Gastroesophageal sphincter (tissue), 4 donors: Measurements from ENCODE around the gene GLI3. TPM values are rescaled to one million over a fixed set of nuclear protein-coding genes. Genes with fewer than 3 reads are reported as not detected.

Experiments
- ATAC-seq: fragments of 150-250 bp; one replicate; pipeline ENCODE4 v1.9.1; 2016; ENCODE audit warnings: mild to moderate bottlenecking, moderate library complexity
- H3K27ac ChIP-seq, 4 donors: fragments of 200-600 bp; sonication (generic) in 3 of 4; 1 replicate in 3 of 4; 2 replicates in 1 of 4; pipeline ENCODE4 v1.5.1; 2016 to 2019
- H3K27me3 ChIP-seq: fragments of 200-600 bp; sonication (generic); one replicate; pipeline ENCODE4 v1.5.1; 2019
- H3K36me3 ChIP-seq, 2 donors: fragments of 200-600 bp; sonication (generic); one replicate each; pipeline ENCODE4 v1.5.1; 2019; ENCODE audit warnings: control low read depth in 1 of 2
- H3K4me1 ChIP-seq, 3 donors: fragments of 200-600 bp; sonication (generic); 1 replicate in 2 of 3; 2 replicates in 1 of 3; pipeline ENCODE4 v1.5.1; 2016 to 2019; ENCODE audit warnings: control low read depth in 2 of 3
- H3K4me3 ChIP-seq, 2 donors: fragments of 200-600 bp; sonication (generic); one replicate each; pipeline ENCODE4 v1.5.1; 2019; ENCODE audit warnings: mild to moderate bottlenecking in 1 of 2, moderate library complexity in 1 of 2
- H3K9me3 ChIP-seq, 3 donors: fragments of 200-600 bp; sonication (generic); one replicate each; pipeline ENCODE4 v1.5.1; 2017 to 2019; ENCODE audit warnings: control low read depth in 2 of 3
- CTCF ChIP-seq, 4 experiments: fragments of 200-600 bp in 2 of 4; fragments of 450-650 bp in 2 of 4; sonication (generic) in 1 of 4; IDR thresholded peaks; one replicate each; pipeline ENCODE4 v1.5.1; 2017 to 2019; ENCODE audit warnings: antibody characterized with exemption in 4 of 4, mild to moderate bottlenecking in 2 of 4, moderate library complexity in 2 of 4
- EP300 ChIP-seq: sonication (generic); formaldehyde crosslinking; IDR thresholded peaks from one replicate; pipeline ENCODE4 v1.6.1; 2017; ENCODE audit warnings: antibody characterized with exemption, mild to moderate bottlenecking
- POLR2A ChIP-seq, 2 donors: fragments of 450-650 bp; IDR thresholded peaks; one replicate each; pipeline ENCODE4 v1.6.1; 2017; ENCODE audit warnings: antibody characterized with exemption in 2 of 2, mild to moderate bottlenecking in 2 of 2, moderate library complexity in 1 of 2
- POLR2AphosphoS5 ChIP-seq: sonication (generic); formaldehyde crosslinking; IDR thresholded peaks from one replicate; pipeline ENCODE4 v1.6.1; 2017; ENCODE audit warnings: antibody characterized with exemption
- WGBS, 2 donors: methylation state at CpG; one replicate each; pipeline ENCODE4 v1.1.5; 2018; ENCODE audit warnings: low coverage in 1 of 2; 5-methylcytosine and 5-hydroxymethylcytosine counted together
- total RNA-seq, 4 donors: library from RNA; depleted of rRNA; stranded (reverse); fragments of >200 nt; gene quantifications; one replicate each; pipeline ENCODE4 v1.1.0, GENCODE V29; 2016

GLI3 gene
- total RNA-seq, 4 donors from 2014 or later, result 7.3 to 18.2 (median 12.6) TPM

- no peak for ATAC-seq
- TF ChIP-seq CTCF (IDR thresholded peaks at IDR 0.05), result no peak
- no peak for TF ChIP-seq EP300
- TF ChIP-seq POLR2A (IDR thresholded peaks at IDR 0.05), result no peak
- TF ChIP-seq POLR2AphosphoS5, result no peak
- no peaks in the 10 kb centered on the region for H3K27me3 ChIP-seq
- WGBS, 2 donors, result 88 to 100% methylated on average over 1 of the region's 1 CpG
- no peak overlapping the region for H3K4me3 ChIP-seq
- H3K36me3 ChIP-seq, result no peaks in the 10 kb centered on the region
- no peaks in the 10 kb centered on the region for H3K9me3 ChIP-seq
- no peak overlapping the region for H3K27ac ChIP-seq
- peaks cover 0 to 19% (median 16%) of the 10 kb centered on the region in 3 donors for H3K4me1 ChIP-seq
Observed at GRCh38 chr7:41984888-41985287, 252.1 kb downstream of the GLI3 start.

GRCh38 chr7:41981046-41982040 lies 255.7 kb downstream of the GLI3 start:
- TF ChIP-seq EP300, result no peak
- no peak for TF ChIP-seq POLR2AphosphoS5
- TF ChIP-seq CTCF (IDR thresholded peaks at IDR 0.05), result no peak
- no peak for TF ChIP-seq POLR2A (IDR thresholded peaks at IDR 0.05)
- peaks cover 0 to 19% of the 10 kb centered on the region in 2 donors for H3K36me3 ChIP-seq
- no peak overlapping the region for H3K4me3 ChIP-seq
- ATAC-seq, result no peak
- WGBS, 2 donors, result 87 to 97% methylated on average over 5 to 12 of the region's 12 CpGs
- H3K27me3 ChIP-seq, result no peaks in the 10 kb centered on the region
- no peaks in the 10 kb centered on the region for H3K9me3 ChIP-seq
- peak overlapping the region in 1 of 4 donors; percentile 40 for H3K27ac ChIP-seq
- H3K4me1 ChIP-seq, result peaks cover 0 to 55% (median 21%) of the 10 kb centered on the region in 3 donors

- H3K4me1 ChIP-seq, result peaks cover 0 to 58% (median 21%) of the 10 kb centered on the region in 3 donors
- H3K9me3 ChIP-seq, result no peaks in the 10 kb centered on the region
- TF ChIP-seq CTCF (IDR thresholded peaks at IDR 0.05) (peak; percentile 60 to 82 (median 74)), POLR2A (IDR thresholded peaks at IDR 0.05) (no peak), POLR2AphosphoS5 (no peak)
- peak; percentile 45 for ATAC-seq
- H3K4me3 ChIP-seq, result no peak overlapping the region
- H3K27ac ChIP-seq, result peak overlapping the region in 3 of 4 donors; percentile 15 to 60 (median 34)
- peaks cover 0 to 28% of the 10 kb centered on the region in 2 donors for H3K36me3 ChIP-seq
- 16 to 17% methylated on average over 4 to 5 of the region's 6 CpGs for WGBS, 2 donors
- no peaks in the 10 kb centered on the region for H3K27me3 ChIP-seq
Observed at GRCh38 chr7:41979834-41980307, 257.1 kb downstream of the GLI3 start.

- Histone ChIP-seq H3K9me3 (no peaks in the 10 kb centered on the region), H3K4me3 (no peak overlapping the region), H3K4me1 (peaks cover 0 to 58% (median 18%) of the 10 kb centered on the region in 3 donors), H3K27me3 (no peaks in the 10 kb centered on the region), H3K36me3 (peaks cover 0 to 32% of the 10 kb centered on the region in 2 donors), H3K27ac (peak overlapping the region in 1 of 4 donors; percentile 60)
- 71 to 89% methylated on average over 2 to 4 of the region's 4 CpGs for whole genome bisulfite sequencing, 2 donors
- TF ChIP-seq CTCF (IDR thresholded peaks at IDR 0.05) (no peak), EP300 (no peak), POLR2AphosphoS5 (no peak), POLR2A (IDR thresholded peaks at IDR 0.05) (no peak)
- ATAC-seq, result no peak
Observed at GRCh38 chr7:41978858-41979257, 258.2 kb downstream of the GLI3 start.
